Stimulated activated CD4-positive, alpha-beta T cell treated with anti-CD3 and anti-CD28 coated beads, Interleukin-15, amount 100 ng/mL, for 1 hour (primary cell): Measurements from ENCODE around the gene BPIFB3.
"Not testable (repeated sequence)": the region's sequence is repeated elsewhere in the genome, so short reads cannot be mapped to it uniquely, and the experiment has no call there.

ENCODE experiments used
- DNase-seq, 2 donors: peaks; one replicate each; pipeline ENCODE4 v3.0.0-alpha.2; 2020; ENCODE audit warnings: low read depth in 1 of 2, low spot score in 1 of 2

BPIFB3 gene

DNA sequence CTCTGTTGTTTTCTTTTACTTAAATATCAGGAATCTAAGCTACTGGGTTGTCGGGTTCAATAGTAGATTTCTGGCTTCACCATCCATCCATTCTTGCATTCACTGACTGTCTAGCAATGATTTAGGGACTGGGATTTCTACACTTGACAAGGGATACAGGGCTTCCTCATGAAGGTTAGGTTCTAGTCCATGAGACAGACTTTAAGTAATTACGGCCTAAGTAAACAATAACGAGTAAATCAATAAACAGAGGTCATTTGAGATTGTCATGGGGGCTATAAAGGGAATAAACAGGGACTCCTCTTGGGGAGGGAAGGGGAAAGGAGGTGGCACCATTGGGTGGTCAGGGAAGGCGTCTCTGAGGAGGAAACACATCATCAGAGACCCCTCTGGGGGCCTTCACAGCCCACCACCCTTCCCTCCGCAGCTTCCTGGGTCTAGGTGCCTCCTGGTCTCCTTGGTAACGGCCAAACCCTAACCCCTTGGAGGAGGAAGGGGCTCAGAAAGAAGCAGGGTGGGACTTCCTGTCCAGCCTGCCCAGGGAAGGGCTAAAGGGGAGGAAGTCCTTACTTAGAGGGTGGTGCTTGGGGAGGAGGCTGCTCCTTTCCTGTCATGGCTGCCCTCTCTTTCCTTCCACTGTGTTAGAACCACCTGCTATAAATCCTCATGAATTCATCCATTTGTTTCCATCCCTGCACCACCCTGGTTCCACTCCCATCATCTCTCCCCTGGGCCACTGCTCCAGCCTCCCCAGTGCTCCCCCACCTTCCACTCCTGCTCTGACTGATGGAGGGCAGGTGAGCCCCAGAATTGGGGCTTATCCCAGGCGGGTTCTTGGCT is 59.1 kb downstream of the BPIFB3 start:
- DNase-seq, result no peak

- DNase-seq, result no peak
These were observed 59.7 kb downstream of the BPIFB3 start for GRCh38 chr20:33113387-33113908.

DNA sequence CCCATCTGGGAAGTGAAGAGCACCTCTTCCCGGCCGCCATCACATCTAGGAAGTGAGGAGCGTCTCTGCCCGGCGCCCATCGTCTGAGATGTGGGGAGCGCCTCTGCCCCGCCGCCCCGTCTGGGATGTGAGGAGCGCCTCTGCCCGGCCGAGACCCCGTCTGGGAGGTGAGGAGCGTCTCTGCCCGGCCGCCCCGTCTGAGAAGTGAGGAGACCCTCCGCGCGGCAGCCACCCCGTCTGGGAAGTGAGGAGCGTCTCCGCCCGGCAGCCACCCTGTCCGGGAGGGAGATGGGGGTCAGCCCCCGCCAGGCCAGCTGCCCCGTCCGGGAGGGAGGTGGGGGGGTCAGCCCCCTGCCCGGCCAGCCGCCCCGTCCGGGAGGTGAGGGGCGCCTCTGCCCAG is 61.8 kb downstream of the BPIFB3 start:
- DNase-seq, result not testable (repeated sequence)

DNA sequence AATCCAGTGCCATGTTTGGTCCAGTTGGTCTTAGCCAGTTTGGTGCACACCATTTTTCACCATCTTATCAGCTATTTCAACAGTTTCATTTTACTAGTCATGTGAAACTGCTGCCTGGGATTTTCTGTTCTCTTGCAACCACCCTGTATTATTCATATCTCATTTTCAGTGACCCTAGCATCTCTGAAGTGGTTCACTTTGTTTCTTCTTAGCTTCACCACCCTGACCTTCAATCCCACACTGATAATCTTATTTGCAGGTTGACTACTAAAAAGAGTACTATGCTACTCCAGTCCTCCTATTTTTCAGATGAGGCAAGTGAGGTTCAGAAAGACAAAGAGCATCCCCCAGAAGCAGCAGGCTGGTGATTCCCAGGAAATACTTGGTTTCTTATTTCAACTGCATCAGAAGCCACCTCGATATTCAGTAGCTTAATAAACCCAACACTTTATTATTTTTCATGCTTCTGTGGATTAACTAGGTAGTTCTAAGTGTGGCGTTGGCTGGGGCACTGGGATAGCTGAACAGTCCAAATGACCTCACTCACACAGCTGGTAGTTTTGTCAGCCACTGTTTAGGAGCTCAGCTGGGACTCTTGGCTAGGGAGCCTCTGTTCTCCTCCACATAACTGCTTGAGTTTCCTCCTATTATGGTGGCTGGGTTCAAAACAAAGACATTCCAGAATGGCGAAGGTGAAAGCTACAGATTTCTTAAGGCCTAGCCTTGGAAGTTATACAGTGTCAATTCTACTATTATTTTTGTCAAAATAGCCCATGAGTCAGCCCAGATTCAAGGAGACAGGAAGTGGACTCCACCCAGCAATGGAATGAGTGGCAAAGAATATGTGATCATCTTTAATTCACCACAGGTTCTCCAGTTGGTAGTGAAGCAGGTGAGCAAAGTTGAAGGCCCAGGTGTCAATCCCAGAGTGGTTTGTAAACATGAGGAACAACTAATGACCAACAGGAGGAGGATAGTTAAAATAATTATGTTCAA is 66.3 kb downstream of the BPIFB3 start:
- DNase-seq, result no peak

DNA sequence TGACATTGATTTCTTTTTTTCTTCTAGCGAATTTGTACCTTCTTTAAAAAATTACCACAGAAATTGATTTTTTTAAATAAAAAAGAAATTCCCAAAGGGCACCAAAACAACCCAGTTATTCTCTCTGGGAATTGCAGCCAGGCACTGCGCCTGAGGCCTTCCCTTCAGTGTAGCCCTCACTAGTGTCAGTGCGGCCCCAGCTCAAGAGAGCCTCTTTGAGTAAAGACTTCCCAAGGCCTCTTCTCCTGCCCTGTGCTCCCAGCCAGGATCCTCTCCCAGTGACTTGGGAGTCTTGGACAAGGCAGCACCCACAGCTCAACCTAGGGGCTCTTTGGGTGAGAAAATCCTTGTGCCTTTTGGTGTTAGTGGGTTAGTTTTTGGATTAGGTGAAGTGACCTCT is 67.2 kb downstream of the BPIFB3 start:
- DNase-seq, result no peak

GRCh38 chr20:33122297-33122696 is 68.6 kb downstream of the BPIFB3 start:
- not testable (repeated sequence) for DNase-seq
